Adipocyte (in vitro differentiated cells): ENCODE data around the gene ADAMTSL3.
A peak's percentile ranks its signal among the peaks of the same experiment; 100 is the strongest.
"Not testable (repeated sequence)": the region's sequence is repeated elsewhere in the genome, so short reads cannot be mapped to it uniquely, and the experiment has no call there.

Source experiments
- DNase-seq: peaks from one replicate; pipeline ENCODE4 v3.0.0-alpha.2; 2015; ENCODE audit warnings: low read depth
- H3K27me3 ChIP-seq: replicated peaks from 2 replicates; pipeline ENCODE4 v1.7.0; 2013; ENCODE audit warnings: mild to moderate bottlenecking, low read length, moderate library complexity; ENCODE audit not compliant: control insufficient read depth, insufficient read depth
- H3K36me3 ChIP-seq: 2 replicates; pipeline ENCODE4 v1.7.0; 2013; ENCODE audit warnings: low read length, mild to moderate bottlenecking, moderate library complexity; ENCODE audit not compliant: control insufficient read depth, insufficient read depth, severe bottlenecking
- H3K4me1 ChIP-seq: 2 replicates; pipeline ENCODE4 v1.7.0; 2013; ENCODE audit warnings: mild to moderate bottlenecking, low read length, moderate library complexity; ENCODE audit not compliant: control insufficient read depth, insufficient read depth
- H3K4me3 ChIP-seq: 2 replicates; pipeline ENCODE4 v1.7.0; 2013; ENCODE audit warnings: mild to moderate bottlenecking, low read length, moderate library complexity
- H3K9ac ChIP-seq: 2 replicates; pipeline ENCODE4 v1.7.0; 2013; ENCODE audit warnings: mild to moderate bottlenecking, low read length, moderate library complexity
- H3K9me3 ChIP-seq: 2 replicates; pipeline ENCODE4 v1.7.0; 2013; ENCODE audit warnings: mild to moderate bottlenecking, low read length, moderate library complexity; ENCODE audit not compliant: control insufficient read depth

Gene ADAMTSL3

DNA sequence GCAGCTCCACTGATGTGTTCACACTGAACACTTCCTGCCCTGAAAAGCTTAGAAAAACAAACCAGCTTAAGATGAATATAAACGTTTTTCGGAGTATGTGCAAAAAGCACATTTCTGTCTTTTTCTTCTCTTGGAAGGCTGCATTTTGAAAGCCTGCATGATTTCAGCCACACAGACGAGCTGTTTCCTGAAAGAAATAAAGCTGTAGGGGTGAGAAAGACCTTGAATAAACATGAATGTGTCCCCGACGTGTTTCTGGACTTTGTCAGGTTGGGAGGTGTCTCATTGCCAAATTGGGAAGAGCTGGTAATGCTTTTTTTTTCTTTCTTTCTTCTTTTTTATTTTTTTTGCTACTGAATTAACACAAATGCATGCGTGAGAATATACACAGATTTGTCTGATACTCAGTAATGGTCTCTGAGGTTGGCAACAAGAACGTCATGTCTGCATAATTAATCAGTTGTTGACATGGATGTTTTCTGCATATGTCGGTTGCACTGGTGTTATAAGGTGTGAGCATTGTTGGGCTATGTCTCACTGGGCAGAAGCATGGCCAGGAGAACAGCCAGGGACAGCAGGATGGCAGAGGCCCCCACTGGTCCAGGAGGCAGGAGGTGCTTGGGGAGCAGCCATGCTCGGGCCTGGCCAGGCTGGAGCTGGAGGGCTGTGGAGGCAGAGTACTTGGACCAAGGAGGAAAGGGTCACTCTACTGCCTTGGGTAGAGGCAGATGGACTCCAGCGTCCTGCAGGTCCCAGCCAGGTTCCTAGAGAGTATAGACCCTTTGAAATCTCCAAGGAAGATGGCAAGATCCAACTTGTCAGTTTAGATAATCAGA lies 39.0 kb downstream of the ADAMTSL3 start:
- Histone ChIP-seq H3K9me3 (no peaks in the 10 kb centered on the region), H3K9ac (no peak overlapping the region), H3K36me3 (no peaks in the 10 kb centered on the region), H3K4me3 (no peak overlapping the region), H3K27me3 (no peaks in the 10 kb centered on the region), H3K4me1 (peaks cover 8% of the 10 kb centered on the region)
- no peak for DNase-seq

DNA sequence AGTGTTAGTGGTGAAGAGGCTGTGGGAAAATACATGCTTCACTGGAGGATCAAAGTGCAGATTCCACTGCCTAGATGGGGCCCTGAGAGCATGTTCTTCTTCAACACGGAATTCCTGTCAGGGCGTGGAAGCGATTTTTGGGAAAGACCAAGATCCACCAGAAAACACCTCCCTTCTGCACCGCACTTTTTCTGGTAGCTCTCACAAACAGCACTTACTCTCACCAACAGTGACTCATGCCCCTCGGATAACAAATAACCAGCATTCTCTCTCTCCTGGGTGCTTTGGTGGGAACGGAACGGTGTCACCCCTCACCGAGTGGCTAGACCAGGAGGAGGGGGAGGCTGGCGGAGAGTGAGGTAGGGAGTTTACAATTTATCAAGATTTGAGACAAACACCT lies 40.1 kb downstream of the ADAMTSL3 start:
- H3K36me3 ChIP-seq: no peaks in the 10 kb centered on the region
- no peak for DNase-seq

DNA sequence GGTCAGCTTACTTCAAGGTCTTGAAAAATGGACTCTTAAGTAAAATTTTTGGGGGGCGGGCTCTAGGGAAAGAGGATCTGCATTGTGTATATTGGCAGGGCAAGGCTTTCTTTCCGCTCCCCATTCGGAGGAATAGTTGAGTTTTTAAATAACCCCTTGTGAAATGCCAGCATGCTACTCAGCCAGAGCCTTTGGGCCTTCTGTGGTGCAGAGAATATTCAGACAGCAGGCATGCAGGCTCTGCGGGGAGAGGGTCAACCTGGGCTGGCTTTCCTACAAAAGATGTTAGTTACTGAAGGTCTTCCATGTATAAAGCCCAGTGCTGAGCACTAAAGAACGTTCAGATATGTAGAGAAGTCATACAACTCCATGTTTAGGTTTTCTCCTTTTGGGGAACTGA lies 40.6 kb downstream of the ADAMTSL3 start:
- Histone ChIP-seq H3K4me3 (no peak overlapping the region), H3K27me3 (no peaks in the 10 kb centered on the region), H3K9me3 (no peaks in the 10 kb centered on the region), H3K36me3 (no peaks in the 10 kb centered on the region), H3K4me1 (peaks cover 12% of the 10 kb centered on the region), H3K9ac (no peak overlapping the region)
- DNase-seq: no peak

More for the DNA sequence above, 40.1 kb downstream of the ADAMTSL3 start:
- Histone ChIP-seq H3K27me3 (no peaks in the 10 kb centered on the region), H3K9ac (no peak overlapping the region), H3K9me3 (no peaks in the 10 kb centered on the region), H3K4me3 (peak overlapping the region; percentile 15), H3K4me1 (peaks cover 12% of the 10 kb centered on the region)

DNA sequence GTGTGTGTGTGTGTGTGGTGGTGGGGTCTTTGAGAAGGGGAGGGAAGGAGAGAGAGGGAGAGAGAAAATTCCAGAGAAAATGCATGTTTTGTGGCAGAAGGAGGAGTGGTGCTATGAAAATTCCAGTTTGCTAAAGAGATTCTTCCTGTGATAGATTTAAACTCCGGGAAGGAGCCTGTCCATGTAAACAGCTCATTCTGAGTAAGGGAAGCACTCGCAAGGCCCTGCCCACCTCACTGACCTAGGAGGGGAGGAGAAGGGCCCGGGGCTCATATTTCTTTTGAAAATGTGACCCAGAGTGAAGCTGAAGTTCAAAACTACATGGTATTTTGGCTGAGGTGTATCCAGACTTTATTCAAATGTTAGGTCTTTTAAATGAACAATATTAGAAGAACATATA lies 41.3 kb downstream of the ADAMTSL3 start:
- Histone ChIP-seq H3K27me3 (no peaks in the 10 kb centered on the region), H3K4me3 (no peak overlapping the region), H3K9me3 (no peaks in the 10 kb centered on the region), H3K9ac (no peak overlapping the region), H3K36me3 (no peaks in the 10 kb centered on the region), H3K4me1 (peaks cover 12% of the 10 kb centered on the region)
- no peak for DNase-seq

DNA sequence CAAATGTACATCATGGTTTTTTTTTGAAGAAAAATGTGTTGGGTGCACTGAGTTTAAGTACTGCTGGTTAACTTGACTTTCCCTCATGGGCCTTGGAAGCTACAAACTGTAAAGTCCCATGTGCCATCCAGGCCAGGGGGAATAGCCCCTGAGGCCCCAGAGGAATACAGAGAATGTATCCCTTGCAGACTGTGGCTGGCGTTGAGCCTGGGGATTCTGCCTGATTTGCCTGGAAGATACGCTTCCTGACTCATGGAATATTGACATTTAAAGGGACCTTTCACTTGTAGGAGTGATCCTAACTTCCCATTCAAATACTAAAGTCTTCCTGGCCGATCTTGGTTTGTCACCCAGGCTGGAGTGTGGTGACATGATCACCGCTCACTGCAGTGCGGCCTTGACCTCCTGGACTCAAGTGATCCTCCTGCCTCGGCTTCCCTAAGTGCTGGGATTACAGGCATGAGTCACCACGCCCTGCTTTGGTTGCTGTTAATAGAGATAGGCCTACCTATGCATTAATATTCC lies 42.0 kb downstream of the ADAMTSL3 start:
- Histone ChIP-seq H3K9ac (no peak overlapping the region), H3K36me3 (no peaks in the 10 kb centered on the region), H3K4me3 (no peak overlapping the region), H3K27me3 (no peaks in the 10 kb centered on the region), H3K9me3 (no peaks in the 10 kb centered on the region), H3K4me1 (peaks cover 12% of the 10 kb centered on the region)
- DNase-seq: no peak

DNA sequence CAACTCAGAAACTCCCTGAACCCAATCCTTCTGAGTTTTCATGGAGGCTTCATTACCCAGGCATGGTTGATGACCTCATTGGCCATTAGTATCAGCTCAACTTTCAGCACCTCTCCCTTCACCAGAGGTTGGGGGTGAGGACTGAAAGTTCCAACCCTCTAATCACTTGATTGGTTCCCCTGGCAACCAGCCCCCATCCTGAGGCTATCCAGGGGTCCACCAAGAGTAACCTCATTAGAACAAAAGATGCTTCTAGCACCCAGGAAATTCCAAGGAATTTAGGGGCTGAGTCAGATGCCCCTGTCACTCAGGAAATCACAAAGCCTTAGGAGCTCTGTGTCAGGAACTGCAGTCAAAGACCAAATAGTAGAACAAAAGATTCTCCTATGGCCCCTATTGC lies 43.8 kb downstream of the ADAMTSL3 start:
- no peaks in the 10 kb centered on the region for H3K27me3 ChIP-seq
- H3K4me3 ChIP-seq: no peak overlapping the region
- no peaks in the 10 kb centered on the region for H3K36me3 ChIP-seq
- H3K9ac ChIP-seq: no peak overlapping the region
- H3K9me3 ChIP-seq: no peaks in the 10 kb centered on the region
- H3K4me1 ChIP-seq: peaks cover 12% of the 10 kb centered on the region
- no peak for DNase-seq

DNA sequence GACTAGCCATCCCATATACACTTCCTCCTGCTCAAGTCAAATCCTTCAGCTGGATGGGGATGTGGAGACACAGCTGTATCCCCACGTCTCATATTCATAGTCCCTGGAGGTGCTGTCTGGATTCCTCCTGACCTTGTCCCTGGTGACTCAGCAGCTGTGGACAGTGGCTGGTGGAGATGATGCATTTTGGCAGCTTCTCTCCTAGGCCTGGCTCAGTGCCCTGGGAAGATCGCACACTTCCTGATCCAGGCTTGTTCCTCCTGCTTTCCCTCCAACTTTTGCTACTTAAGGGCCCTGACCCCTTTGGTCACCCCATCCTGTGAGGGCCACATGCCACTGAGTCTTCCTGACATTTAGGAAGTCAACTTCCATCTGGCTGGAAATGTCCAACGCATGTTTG lies 44.4 kb downstream of the ADAMTSL3 start:
- Histone ChIP-seq H3K4me3 (no peak overlapping the region), H3K4me1 (peaks cover 12% of the 10 kb centered on the region)
- no peak for DNase-seq

DNA sequence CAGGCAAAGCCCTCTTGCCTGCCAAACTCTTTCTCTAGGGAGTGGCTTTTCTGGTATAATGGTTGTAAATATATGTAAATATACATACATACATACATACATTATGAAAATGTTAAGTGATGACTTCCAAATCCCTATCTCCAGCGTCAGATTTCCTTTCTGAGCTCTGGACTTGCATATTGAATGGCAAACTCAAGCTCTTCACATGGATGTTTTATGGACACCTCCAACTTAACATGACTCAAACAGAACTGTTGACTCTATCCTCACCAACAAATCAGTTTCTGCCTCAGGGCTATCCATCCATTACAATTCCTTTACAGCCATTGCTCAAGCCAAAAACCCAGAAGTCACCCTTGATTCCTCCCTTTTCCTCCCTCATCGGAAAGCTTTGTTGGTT lies 45.1 kb downstream of the ADAMTSL3 start:
- Histone ChIP-seq H3K9me3 (no peaks in the 10 kb centered on the region), H3K9ac (no peak overlapping the region), H3K4me3 (no peak overlapping the region), H3K36me3 (no peaks in the 10 kb centered on the region), H3K27me3 (no peaks in the 10 kb centered on the region), H3K4me1 (peaks cover 12% of the 10 kb centered on the region)
- no peak for DNase-seq

More for the DNA sequence above, 44.4 kb downstream of the ADAMTSL3 start:
- Histone ChIP-seq H3K9me3 (no peaks in the 10 kb centered on the region), H3K36me3 (no peaks in the 10 kb centered on the region), H3K9ac (no peak overlapping the region), H3K27me3 (no peaks in the 10 kb centered on the region)

DNA sequence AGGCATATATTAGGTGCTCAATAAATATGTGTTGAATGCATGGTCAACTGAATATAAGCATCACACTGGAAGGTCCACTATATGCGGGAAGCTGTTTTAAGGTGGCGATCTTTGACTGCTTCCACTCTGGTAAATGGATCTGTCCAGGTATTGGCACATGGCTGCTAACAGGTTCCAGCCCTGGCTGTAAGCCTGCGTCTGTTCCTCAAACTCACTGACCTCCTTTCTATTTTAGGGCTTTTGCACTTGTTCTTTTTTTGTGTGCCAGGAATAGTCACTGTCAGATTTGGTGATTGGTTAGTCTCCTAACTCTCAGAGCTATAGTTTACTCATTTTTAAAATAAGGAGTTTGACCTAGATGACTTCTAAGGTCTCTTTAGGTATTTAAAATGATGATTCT lies 46.2 kb downstream of the ADAMTSL3 start:
- Histone ChIP-seq H3K4me3 (no peak overlapping the region), H3K36me3 (no peaks in the 10 kb centered on the region), H3K27me3 (no peaks in the 10 kb centered on the region), H3K9ac (no peak overlapping the region), H3K9me3 (no peaks in the 10 kb centered on the region), H3K4me1 (peaks cover 12% of the 10 kb centered on the region)
- DNase-seq: no peak

DNA sequence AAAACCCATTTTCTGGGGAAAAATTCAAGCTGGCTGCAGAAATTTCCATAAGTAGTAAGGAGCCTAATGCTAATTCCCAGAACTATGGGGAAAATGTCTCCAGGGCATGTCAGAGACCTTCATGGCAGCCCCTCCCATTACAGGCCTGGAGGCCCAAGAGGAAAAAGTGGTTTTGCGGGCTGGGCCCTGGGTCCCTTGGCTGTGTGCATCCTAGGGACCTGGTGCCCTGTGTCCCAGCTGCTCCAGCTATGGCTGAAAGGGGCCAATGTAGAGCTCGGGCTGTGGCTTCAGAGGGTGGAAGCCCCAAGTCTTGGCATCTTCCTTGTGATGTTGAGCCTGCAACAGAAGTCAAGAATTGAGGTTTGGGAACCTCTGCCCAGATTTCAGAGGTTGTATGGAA lies 48.4 kb downstream of the ADAMTSL3 start:
- H3K4me1 ChIP-seq: peaks cover 23% of the 10 kb centered on the region
- not testable (repeated sequence) for DNase-seq, H3K36me3 ChIP-seq, H3K9ac ChIP-seq, H3K9me3 ChIP-seq, H3K4me3 ChIP-seq, H3K27me3 ChIP-seq

DNA sequence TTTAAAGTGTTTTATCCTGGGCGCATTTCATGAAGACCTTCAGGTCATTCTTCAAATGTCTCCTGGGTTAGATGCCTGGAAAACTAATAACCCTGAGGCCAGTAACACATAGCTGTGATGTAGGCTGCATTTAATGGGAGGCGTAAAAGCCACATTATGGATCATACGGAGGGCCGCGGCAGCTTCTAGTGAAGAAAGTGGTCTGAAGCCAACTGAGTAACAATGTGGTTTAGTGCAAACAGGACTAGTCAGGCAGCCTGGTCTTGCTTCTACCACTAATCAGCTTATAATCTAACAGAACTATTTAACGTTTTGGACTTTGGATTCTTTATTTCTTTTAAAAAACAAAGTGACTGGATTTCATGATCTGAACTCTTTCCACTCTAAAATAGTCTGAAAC lies 54.4 kb downstream of the ADAMTSL3 start:
- no peak overlapping the region for H3K4me3 ChIP-seq
- no peak for DNase-seq
- no peaks in the 10 kb centered on the region for H3K36me3 ChIP-seq
- peaks cover 34% of the 10 kb centered on the region for H3K4me1 ChIP-seq
- H3K9me3 ChIP-seq: no peaks in the 10 kb centered on the region
- H3K9ac ChIP-seq: no peak overlapping the region
- H3K27me3 ChIP-seq: no peaks in the 10 kb centered on the region
